K562 (cell line): ENCODE measurements around the gene MYO3B. TPM values are rescaled to one million over a fixed set of nuclear protein-coding genes. Genes with fewer than 3 reads are reported as not detected.

Experiments used
- BCOR ChIP-seq: fragments of 450-650 bp; IDR thresholded peaks from 2 replicates; pipeline ENCODE4 v1.6.1; 2016
- DDX20 ChIP-seq: fragments of 450-650 bp; IDR thresholded peaks from 2 replicates; pipeline ENCODE4 v1.6.1; 2016; ENCODE audit warnings: missing genetic modification characterization, low read depth, mild to moderate bottlenecking, missing compliant biosample characterization, moderate library complexity
- FOXA1 ChIP-seq: fragments of 450-650 bp; IDR thresholded peaks from 2 replicates; pipeline ENCODE4 v1.6.1; 2016; ENCODE audit warnings: mild to moderate bottlenecking, borderline replicate concordance
- HSF4 ChIP-seq: fragments of 250-450 bp; sonication (Bioruptor Pico); IDR thresholded peaks from 2 replicates; pipeline ENCODE4 v2.1.2; 2022; ENCODE audit warnings: mild to moderate bottlenecking, moderate library complexity, borderline replicate concordance
- LEF1 ChIP-seq: fragments of 450-650 bp; IDR thresholded peaks from 2 replicates; pipeline ENCODE4 v1.6.1; 2016; ENCODE audit warnings: mild to moderate bottlenecking
- NCOA2 ChIP-seq, 2 experiments: fragments of 450-650 bp; IDR thresholded peaks; 2 replicates each; pipeline ENCODE4 v1.6.1; 2018; ENCODE audit warnings: mild to moderate bottlenecking in 2 of 2, moderate library complexity in 1 of 2; ENCODE audit not compliant: partially characterized antibody in 2 of 2
- polyA plus RNA-seq, 8 experiments: library from polyadenylated mRNA; depleted of rRNA in 4 of 8; stranded (reverse) in 5 of 8; unstranded in 3 of 8; fragments of >200 nt; fragmentation: Nextera tagmentation in 2 of 8; fragmentation: Illumina TruSeq in 1 of 8; extraction: Ambion mirVana in 2 of 8; extraction: Trizol in 1 of 8; gene quantifications; 2 replicates each; pipeline versions ENCODE4 v1.2.1 to v1.2.3, GENCODE V29; 2011 to 2014; ENCODE audit warnings: inconsistent platforms in 1 of 8, missing spikeins in 1 of 8
- total RNA-seq, 7 experiments: library from RNA; depleted of rRNA in 6 of 7; stranded (reverse); fragments of >200 nt in 6 of 7; fragmentation: Illumina TruSeq in 2 of 7; extraction: Trizol in 2 of 7; gene quantifications; 2 replicates each; pipeline versions ENCODE4 v1.2.1 to v1.2.3, GENCODE V29; 2011 to 2021; ENCODE audit warnings: low replicate concordance in 1 of 7
- TF ChIP-seq, protein P1 (sequence below): fragments of 150-350 bp; IDR thresholded peaks from 2 replicates; pipeline ENCODE4 v1.6.1; 2014; ENCODE audit warnings: low read depth, mild to moderate bottlenecking, low read length, borderline replicate concordance
- TF ChIP-seq, protein P2 (sequence below): sonication (generic); formaldehyde crosslinking; IDR thresholded peaks from 2 replicates; pipeline ENCODE4 v1.8.0; 2023; ENCODE audit warnings: missing genetic modification reagents, mild to moderate bottlenecking, borderline replicate concordance
- TF ChIP-seq, protein P3 (sequence below): fragments of 450-650 bp; IDR thresholded peaks from 2 replicates; pipeline ENCODE4 v1.6.1; 2016; ENCODE audit warnings: mild to moderate bottlenecking
- TF ChIP-seq, protein P4 (sequence below): sonication (generic); formaldehyde crosslinking; IDR thresholded peaks from 2 replicates; pipeline ENCODE4 v1.8.0; 2022; ENCODE audit warnings: mild to moderate bottlenecking, missing genetic modification reagents

Gene MYO3B
- total and polyA plus RNA-seq, 9 of the 15 experiments (the other 6 are each of a cell fraction or from before 2014, with no cell fraction given) = 2.7 to 6.5 (median 3.6) TPM

DNA sequence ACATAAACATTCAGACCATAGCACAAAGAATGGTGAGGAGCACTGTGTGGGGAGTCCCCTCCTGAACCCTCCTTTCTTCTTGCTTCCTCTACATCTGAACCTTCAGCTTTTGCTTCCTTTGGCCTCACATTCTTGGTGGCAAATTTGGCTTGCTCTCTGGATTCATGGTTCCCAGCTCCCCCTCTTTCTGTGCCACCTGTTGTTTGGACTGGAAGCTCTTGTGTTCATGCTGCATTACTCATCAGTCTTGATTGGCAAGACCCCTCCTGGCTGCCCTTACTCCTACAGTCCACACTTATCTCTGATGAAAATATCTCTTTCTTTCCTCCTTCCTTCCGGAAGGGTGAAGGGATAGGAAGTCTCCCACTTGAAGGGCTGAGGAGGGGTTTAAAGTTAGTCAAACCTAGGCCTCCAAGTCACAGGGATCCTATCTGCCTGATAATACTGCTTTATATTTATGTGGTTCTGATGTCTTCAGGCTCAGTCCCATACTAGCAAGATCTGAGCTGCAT lies 70.0 kb downstream of the MYO3B start (continued):
- TF ChIP-seq, protein P1, sequence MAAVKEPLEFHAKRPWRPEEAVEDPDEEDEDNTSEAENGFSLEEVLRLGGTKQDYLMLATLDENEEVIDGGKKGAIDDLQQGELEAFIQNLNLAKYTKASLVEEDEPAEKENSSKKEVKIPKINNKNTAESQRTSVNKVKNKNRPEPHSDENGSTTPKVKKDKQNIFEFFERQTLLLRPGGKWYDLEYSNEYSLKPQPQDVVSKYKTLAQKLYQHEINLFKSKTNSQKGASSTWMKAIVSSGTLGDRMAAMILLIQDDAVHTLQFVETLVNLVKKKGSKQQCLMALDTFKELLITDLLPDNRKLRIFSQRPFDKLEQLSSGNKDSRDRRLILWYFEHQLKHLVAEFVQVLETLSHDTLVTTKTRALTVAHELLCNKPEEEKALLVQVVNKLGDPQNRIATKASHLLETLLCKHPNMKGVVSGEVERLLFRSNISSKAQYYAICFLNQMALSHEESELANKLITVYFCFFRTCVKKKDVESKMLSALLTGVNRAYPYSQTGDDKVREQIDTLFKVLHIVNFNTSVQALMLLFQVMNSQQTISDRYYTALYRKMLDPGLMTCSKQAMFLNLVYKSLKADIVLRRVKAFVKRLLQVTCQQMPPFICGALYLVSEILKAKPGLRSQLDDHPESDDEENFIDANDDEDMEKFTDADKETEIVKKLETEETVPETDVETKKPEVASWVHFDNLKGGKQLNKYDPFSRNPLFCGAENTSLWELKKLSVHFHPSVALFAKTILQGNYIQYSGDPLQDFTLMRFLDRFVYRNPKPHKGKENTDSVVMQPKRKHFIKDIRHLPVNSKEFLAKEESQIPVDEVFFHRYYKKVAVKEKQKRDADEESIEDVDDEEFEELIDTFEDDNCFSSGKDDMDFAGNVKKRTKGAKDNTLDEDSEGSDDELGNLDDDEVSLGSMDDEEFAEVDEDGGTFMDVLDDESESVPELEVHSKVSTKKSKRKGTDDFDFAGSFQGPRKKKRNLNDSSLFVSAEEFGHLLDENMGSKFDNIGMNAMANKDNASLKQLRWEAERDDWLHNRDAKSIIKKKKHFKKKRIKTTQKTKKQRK = no peak
- TF ChIP-seq NCOA2 (IDR thresholded peaks at IDR 0.05; ENCODE audit: partially characterized antibody in 2 of 2) (peak in 1 of 2 experiments; percentile 34), HSF4 (CRISPR knock-in tag) (no peak), DDX20 (0 out of 2 replicates have a peak, but pooled peaks have one; percentile 19), FOXA1 (no peak), LEF1 (0 out of 2 replicates have a peak, but pooled peaks have one; percentile 36), BCOR (peak; percentile 69)
- TF ChIP-seq, protein P2, sequence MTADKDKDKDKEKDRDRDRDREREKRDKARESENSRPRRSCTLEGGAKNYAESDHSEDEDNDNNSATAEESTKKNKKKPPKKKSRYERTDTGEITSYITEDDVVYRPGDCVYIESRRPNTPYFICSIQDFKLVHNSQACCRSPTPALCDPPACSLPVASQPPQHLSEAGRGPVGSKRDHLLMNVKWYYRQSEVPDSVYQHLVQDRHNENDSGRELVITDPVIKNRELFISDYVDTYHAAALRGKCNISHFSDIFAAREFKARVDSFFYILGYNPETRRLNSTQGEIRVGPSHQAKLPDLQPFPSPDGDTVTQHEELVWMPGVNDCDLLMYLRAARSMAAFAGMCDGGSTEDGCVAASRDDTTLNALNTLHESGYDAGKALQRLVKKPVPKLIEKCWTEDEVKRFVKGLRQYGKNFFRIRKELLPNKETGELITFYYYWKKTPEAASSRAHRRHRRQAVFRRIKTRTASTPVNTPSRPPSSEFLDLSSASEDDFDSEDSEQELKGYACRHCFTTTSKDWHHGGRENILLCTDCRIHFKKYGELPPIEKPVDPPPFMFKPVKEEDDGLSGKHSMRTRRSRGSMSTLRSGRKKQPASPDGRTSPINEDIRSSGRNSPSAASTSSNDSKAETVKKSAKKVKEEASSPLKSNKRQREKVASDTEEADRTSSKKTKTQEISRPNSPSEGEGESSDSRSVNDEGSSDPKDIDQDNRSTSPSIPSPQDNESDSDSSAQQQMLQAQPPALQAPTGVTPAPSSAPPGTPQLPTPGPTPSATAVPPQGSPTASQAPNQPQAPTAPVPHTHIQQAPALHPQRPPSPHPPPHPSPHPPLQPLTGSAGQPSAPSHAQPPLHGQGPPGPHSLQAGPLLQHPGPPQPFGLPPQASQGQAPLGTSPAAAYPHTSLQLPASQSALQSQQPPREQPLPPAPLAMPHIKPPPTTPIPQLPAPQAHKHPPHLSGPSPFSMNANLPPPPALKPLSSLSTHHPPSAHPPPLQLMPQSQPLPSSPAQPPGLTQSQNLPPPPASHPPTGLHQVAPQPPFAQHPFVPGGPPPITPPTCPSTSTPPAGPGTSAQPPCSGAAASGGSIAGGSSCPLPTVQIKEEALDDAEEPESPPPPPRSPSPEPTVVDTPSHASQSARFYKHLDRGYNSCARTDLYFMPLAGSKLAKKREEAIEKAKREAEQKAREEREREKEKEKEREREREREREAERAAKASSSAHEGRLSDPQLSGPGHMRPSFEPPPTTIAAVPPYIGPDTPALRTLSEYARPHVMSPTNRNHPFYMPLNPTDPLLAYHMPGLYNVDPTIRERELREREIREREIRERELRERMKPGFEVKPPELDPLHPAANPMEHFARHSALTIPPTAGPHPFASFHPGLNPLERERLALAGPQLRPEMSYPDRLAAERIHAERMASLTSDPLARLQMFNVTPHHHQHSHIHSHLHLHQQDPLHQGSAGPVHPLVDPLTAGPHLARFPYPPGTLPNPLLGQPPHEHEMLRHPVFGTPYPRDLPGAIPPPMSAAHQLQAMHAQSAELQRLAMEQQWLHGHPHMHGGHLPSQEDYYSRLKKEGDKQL (CRISPR knock-in tag) = no peak
- TF ChIP-seq, protein P3, sequence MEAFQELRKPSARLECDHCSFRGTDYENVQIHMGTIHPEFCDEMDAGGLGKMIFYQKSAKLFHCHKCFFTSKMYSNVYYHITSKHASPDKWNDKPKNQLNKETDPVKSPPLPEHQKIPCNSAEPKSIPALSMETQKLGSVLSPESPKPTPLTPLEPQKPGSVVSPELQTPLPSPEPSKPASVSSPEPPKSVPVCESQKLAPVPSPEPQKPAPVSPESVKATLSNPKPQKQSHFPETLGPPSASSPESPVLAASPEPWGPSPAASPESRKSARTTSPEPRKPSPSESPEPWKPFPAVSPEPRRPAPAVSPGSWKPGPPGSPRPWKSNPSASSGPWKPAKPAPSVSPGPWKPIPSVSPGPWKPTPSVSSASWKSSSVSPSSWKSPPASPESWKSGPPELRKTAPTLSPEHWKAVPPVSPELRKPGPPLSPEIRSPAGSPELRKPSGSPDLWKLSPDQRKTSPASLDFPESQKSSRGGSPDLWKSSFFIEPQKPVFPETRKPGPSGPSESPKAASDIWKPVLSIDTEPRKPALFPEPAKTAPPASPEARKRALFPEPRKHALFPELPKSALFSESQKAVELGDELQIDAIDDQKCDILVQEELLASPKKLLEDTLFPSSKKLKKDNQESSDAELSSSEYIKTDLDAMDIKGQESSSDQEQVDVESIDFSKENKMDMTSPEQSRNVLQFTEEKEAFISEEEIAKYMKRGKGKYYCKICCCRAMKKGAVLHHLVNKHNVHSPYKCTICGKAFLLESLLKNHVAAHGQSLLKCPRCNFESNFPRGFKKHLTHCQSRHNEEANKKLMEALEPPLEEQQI = no peak
- TF ChIP-seq, protein P4, sequence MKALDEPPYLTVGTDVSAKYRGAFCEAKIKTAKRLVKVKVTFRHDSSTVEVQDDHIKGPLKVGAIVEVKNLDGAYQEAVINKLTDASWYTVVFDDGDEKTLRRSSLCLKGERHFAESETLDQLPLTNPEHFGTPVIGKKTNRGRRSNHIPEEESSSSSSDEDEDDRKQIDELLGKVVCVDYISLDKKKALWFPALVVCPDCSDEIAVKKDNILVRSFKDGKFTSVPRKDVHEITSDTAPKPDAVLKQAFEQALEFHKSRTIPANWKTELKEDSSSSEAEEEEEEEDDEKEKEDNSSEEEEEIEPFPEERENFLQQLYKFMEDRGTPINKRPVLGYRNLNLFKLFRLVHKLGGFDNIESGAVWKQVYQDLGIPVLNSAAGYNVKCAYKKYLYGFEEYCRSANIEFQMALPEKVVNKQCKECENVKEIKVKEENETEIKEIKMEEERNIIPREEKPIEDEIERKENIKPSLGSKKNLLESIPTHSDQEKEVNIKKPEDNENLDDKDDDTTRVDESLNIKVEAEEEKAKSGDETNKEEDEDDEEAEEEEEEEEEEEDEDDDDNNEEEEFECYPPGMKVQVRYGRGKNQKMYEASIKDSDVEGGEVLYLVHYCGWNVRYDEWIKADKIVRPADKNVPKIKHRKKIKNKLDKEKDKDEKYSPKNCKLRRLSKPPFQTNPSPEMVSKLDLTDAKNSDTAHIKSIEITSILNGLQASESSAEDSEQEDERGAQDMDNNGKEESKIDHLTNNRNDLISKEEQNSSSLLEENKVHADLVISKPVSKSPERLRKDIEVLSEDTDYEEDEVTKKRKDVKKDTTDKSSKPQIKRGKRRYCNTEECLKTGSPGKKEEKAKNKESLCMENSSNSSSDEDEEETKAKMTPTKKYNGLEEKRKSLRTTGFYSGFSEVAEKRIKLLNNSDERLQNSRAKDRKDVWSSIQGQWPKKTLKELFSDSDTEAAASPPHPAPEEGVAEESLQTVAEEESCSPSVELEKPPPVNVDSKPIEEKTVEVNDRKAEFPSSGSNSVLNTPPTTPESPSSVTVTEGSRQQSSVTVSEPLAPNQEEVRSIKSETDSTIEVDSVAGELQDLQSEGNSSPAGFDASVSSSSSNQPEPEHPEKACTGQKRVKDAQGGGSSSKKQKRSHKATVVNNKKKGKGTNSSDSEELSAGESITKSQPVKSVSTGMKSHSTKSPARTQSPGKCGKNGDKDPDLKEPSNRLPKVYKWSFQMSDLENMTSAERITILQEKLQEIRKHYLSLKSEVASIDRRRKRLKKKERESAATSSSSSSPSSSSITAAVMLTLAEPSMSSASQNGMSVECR (CRISPR knock-in tag) = no peak
